GM12878 (cell line): Measurements from ENCODE around the gene CSN1S1. TPM values are rescaled to one million over a fixed set of nuclear protein-coding genes. Genes with fewer than 3 reads are reported as not detected.

Experiments
- ATAC-seq: fragments of 200-7000 bp; cut with Tn5 transposase; 3 replicates; pipeline ENCODE4 v1.9.1; 2020; ENCODE audit warnings: mild to moderate bottlenecking, moderate library complexity
- BruUV-seq: library from RNA; stranded (reverse); fragments of 400-500 nt; replicated peaks from 2 replicates; lab custom pipeline; 2021; lab: Mats Ljungman, UMichigan
- CTCF ChIA-PET: fragments of 300-600 bp; sonication (Branson Sonifier 250); formaldehyde crosslinking; extraction: SDS; loops from one replicate; lab custom pipeline; 2021; ENCODE audit warnings: inconsistent platforms; lab: Yijun Ruan, JAX
- POLR2A ChIA-PET: fragments of 350-600 bp; formaldehyde crosslinking; extraction: SDS; loops from one replicate; lab custom pipeline; 2021; ENCODE audit warnings: inconsistent platforms; lab: Charles Lee
- RAD21 ChIA-PET: fragments of 300-600 bp; sonication (Branson Sonifier 250); formaldehyde crosslinking; loops from one replicate; lab custom pipeline; 2023; ENCODE audit warnings: antibody characterized with exemption; ENCODE audit not compliant: unreplicated experiment; lab: Charles Lee
- SMC1A ChIA-PET: fragments of 300-600 bp; sonication (Branson Sonifier 250); formaldehyde crosslinking; loops from one replicate; lab custom pipeline; 2023; ENCODE audit not compliant: unreplicated experiment, uncharacterized antibody; lab: Charles Lee
- DNase-seq: peaks from one replicate; pipeline ENCODE4 v3.0.0-alpha.2; 2011; ENCODE audit warnings: low read depth, low spot score
- FAIRE-seq: peaks from 3 replicates; lab custom pipeline; 2011; peaks lifted over from hg19 to GRCh38; lab: Jason Lieb, UNC
- H2AFZ ChIP-seq: 2 replicates; pipeline ENCODE4 v1.6.0; 2011; ENCODE audit warnings: low read depth, low read length, control low read depth; ENCODE audit not compliant: control insufficient read depth
- H3K27ac ChIP-seq: 2 replicates; pipeline ENCODE4 v1.5.1; 2011; ENCODE audit warnings: control low read depth; ENCODE audit not compliant: control insufficient read depth, insufficient read depth
- H3K27me3 ChIP-seq, 2 experiments: replicated peaks in 1 of 2; 2 replicates each; pipeline versions ENCODE4 v1.6.0 to v1.6.1; 2011; ENCODE audit warnings: low read length in 1 of 2; ENCODE audit not compliant: control insufficient read depth in 2 of 2, insufficient read depth in 2 of 2
- H3K36me3 ChIP-seq, 2 experiments: 2 replicates each; pipeline ENCODE4 v1.5.1; 2011; ENCODE audit warnings: low read length in 1 of 2; ENCODE audit not compliant: control insufficient read depth in 2 of 2, insufficient read depth in 2 of 2
- H3K4me1 ChIP-seq: 2 replicates; pipeline ENCODE4 v1.6.1; 2011; ENCODE audit warnings: mild to moderate bottlenecking, low read length, moderate library complexity, mixed read lengths; ENCODE audit not compliant: control insufficient read depth, insufficient read depth
- H3K4me2 ChIP-seq: 2 replicates; pipeline ENCODE4 v1.6.0; 2011; ENCODE audit warnings: control low read depth; ENCODE audit not compliant: control insufficient read depth, insufficient read depth
- H3K4me3 ChIP-seq: fragments of 200-600 bp; sonication (generic); 2 replicates; pipeline ENCODE4 v1.5.1; 2016
- H3K79me2 ChIP-seq: 2 replicates; pipeline ENCODE4 v1.6.0; 2011; ENCODE audit warnings: low read length; ENCODE audit not compliant: control insufficient read depth, insufficient read depth
- H3K9ac ChIP-seq: 2 replicates; pipeline ENCODE4 v1.8.0; 2011; ENCODE audit warnings: low read length, control low read depth, mixed read lengths; ENCODE audit not compliant: control insufficient read depth, insufficient read depth
- H3K9me3 ChIP-seq: replicated peaks from 3 replicates; pipeline ENCODE4 v1.5.1; 2011; ENCODE audit warnings: mild to moderate bottlenecking, low read length; ENCODE audit not compliant: control insufficient read depth, insufficient read depth
- H4K20me1 ChIP-seq: 2 replicates; pipeline ENCODE4 v1.6.0; 2011; ENCODE audit not compliant: control insufficient read depth, insufficient read depth
- ATF3 ChIP-seq: IDR thresholded peaks from 2 replicates; pipeline ENCODE4 v1.6.1; 2011; ENCODE audit warnings: low read depth, mild to moderate bottlenecking, low read length, moderate library complexity, borderline replicate concordance; ENCODE audit errors: extremely low read depth
- ATF7 ChIP-seq: fragments of 450-650 bp; IDR thresholded peaks from 2 replicates; pipeline ENCODE4 v1.6.1; 2016; ENCODE audit warnings: low read depth, mild to moderate bottlenecking
- BCL11A ChIP-seq: IDR thresholded peaks from 2 replicates; pipeline ENCODE4 v1.6.1; 2011; ENCODE audit warnings: low read depth, low read length
- CHD1 ChIP-seq: IDR thresholded peaks from 2 replicates; pipeline ENCODE4 v1.6.1; 2012; ENCODE audit warnings: low read depth, low read length, improper control_type of control experiment
- CTCF ChIP-seq, 3 experiments: IDR thresholded peaks in 2 of 3; conservative IDR thresholded peaks in 1 of 3; 2 replicates each; pipeline ENCODE4 v1.5.1; 2011; ENCODE audit warnings: low read depth in 3 of 3, low read length in 3 of 3, mild to moderate bottlenecking in 3 of 3, control low read depth in 2 of 3, moderate library complexity in 2 of 3, inconsistent platforms in 1 of 3, mixed read lengths in 1 of 3; ENCODE audit not compliant: control insufficient read depth in 2 of 3, insufficient read depth in 1 of 3; ENCODE audit errors: extremely low read depth in 1 of 3
- EED ChIP-seq: sonication (generic); IDR thresholded peaks from 2 replicates; pipeline ENCODE4 v1.6.1; 2016; ENCODE audit warnings: antibody characterized with exemption, low read depth
- HDAC2 ChIP-seq: fragments of 200-600 bp; sonication (generic); IDR thresholded peaks from 2 replicates; pipeline ENCODE4 v1.6.1; 2017
- KLF5 ChIP-seq: fragments of 450-650 bp; IDR thresholded peaks from 2 replicates; pipeline ENCODE4 v1.6.1; 2014; ENCODE audit warnings: mild to moderate bottlenecking; ENCODE audit not compliant: partially characterized antibody
- NFYB ChIP-seq: IDR thresholded peaks from 2 replicates; pipeline ENCODE4 v1.6.1; 2011; ENCODE audit warnings: low read depth, mild to moderate bottlenecking, low read length, improper control_type of control experiment, moderate library complexity; ENCODE audit not compliant: insufficient read depth
- PML ChIP-seq: IDR thresholded peaks from 2 replicates; pipeline ENCODE4 v1.6.1; 2012; ENCODE audit warnings: low read length, inconsistent platforms
- RAD21 ChIP-seq: IDR thresholded peaks from 2 replicates; pipeline ENCODE4 v1.6.1; 2011; ENCODE audit warnings: mild to moderate bottlenecking, low read depth, low read length, moderate library complexity; ENCODE audit not compliant: insufficient read depth
- REST ChIP-seq: IDR thresholded peaks from 2 replicates; pipeline ENCODE4 v1.6.1; 2012; ENCODE audit warnings: mild to moderate bottlenecking, low read depth, low read length
- TCF7 ChIP-seq: IDR thresholded peaks from 2 replicates; pipeline ENCODE4 v1.6.1; 2014; ENCODE audit warnings: antibody characterized with exemption, borderline replicate concordance
- WRNIP1 ChIP-seq: IDR thresholded peaks from 2 replicates; pipeline ENCODE4 v1.6.1; 2011; ENCODE audit warnings: low read depth, low read length, improper control_type of control experiment, borderline replicate concordance
- YBX1 ChIP-seq: fragments of 450-650 bp; IDR thresholded peaks from 2 replicates; pipeline ENCODE4 v1.6.1; 2016; ENCODE audit warnings: antibody characterized with exemption
- ZNF274 ChIP-seq: IDR thresholded peaks from one replicate; pipeline ENCODE4 v1.8.0; 2011; ENCODE audit not compliant: insufficient read length, insufficient read depth
- ZNF687 ChIP-seq: fragments of 450-650 bp; IDR thresholded peaks from 2 replicates; pipeline ENCODE4 v1.6.1; 2017; ENCODE audit warnings: mild to moderate bottlenecking, moderate library complexity
- WGBS: methylation state at CpG from one replicate; pipeline ENCODE4 v1.1.6; 2016; ENCODE audit warnings: low lambda C conversion rate; ENCODE audit not compliant: insufficient replicate concordance, insufficient coverage; ENCODE audit errors: missing lambda C conversion rate; 5-methylcytosine and 5-hydroxymethylcytosine counted together
- in situ Hi-C: fragments of 300-500 bp; cut with MboI; formaldehyde crosslinking; loops from 9 replicates; pipeline ENCODE4 v1.14.3; 2018; ENCODE audit warnings: mixed read lengths
- intact Hi-C: fragments of 100-400 bp; cut with micrococcal nuclease; formaldehyde crosslinking; loops from one replicate; pipeline ENCODE4 v1.14.2; 2022; ENCODE audit not compliant: unreplicated experiment
- polyA plus RNA-seq, 11 experiments: library from polyadenylated mRNA; depleted of rRNA in 4 of 11; unstranded in 6 of 11; stranded (reverse) in 5 of 11; fragments of >200 nt; fragmentation: Nextera tagmentation in 4 of 11; fragmentation: Illumina TruSeq in 1 of 11; extraction: Ambion mirVana in 4 of 11; extraction: Trizol in 1 of 11; gene quantifications; 1 replicate in 1 of 11; 2 replicates in 10 of 11; pipeline versions ENCODE4 v1.2.1 to v1.2.3, GENCODE V29; 2011 to 2016; ENCODE audit warnings: inconsistent platforms in 2 of 11, missing spikeins in 2 of 11, low read depth in 1 of 11
- total RNA-seq, 4 experiments: library from RNA; depleted of rRNA in 3 of 4; stranded (reverse); fragments of >200 nt in 3 of 4; fragmentation: Illumina TruSeq in 1 of 4; extraction: Trizol in 1 of 4; gene quantifications; 2 replicates each; pipeline versions ENCODE4 v1.2.1 to v1.2.3, GENCODE V29; 2013 to 2021

The CSN1S1 gene
- total and polyA plus RNA-seq, 10 of the 15 experiments (the other 5 are each of a cell fraction or from before 2014, with no cell fraction given): not detected

- H3K79me2 ChIP-seq: no peaks in the 10 kb centered on the region
- H3K4me1 ChIP-seq: no peaks in the 10 kb centered on the region
- H3K4me2 ChIP-seq: no peak overlapping the region
- H2AFZ ChIP-seq: no peak overlapping the region
- H3K27me3 ChIP-seq: no peaks in the 10 kb centered on the region
- no peak for DNase-seq
- WGBS: 2% methylated on average over 2 of the region's 2 CpGs
- ChIA-PET RAD21 (no interaction called here), SMC1A (no interaction called here), CTCF (no interaction called here), POLR2A (no interaction called here)
- no peaks in the 10 kb centered on the region for H3K36me3 ChIP-seq
- H3K9ac ChIP-seq: no peak overlapping the region
- intact Hi-C loops (no loop called here), in situ Hi-C loops (no loop called here)
- no peak overlapping the region for H3K4me3 ChIP-seq
- peak; percentile 64 for ATAC-seq
- FAIRE-seq: no peak
- no peaks in the 10 kb centered on the region for H4K20me1 ChIP-seq
- H3K9me3 ChIP-seq: no peaks in the 10 kb centered on the region
- no peak overlapping the region for H3K27ac ChIP-seq
- BruUV-seq: no TSS peak
- no peak for TF ChIP-seq CTCF (IDR thresholded peaks at IDR 0.05 in 2 of 3, conservative IDR thresholded peaks at IDR 0.05 in 1 of 3; ENCODE audit: control insufficient read depth in 2 of 3, extremely low read depth in 1 of 3, insufficient read depth in 1 of 3, low read depth in 3 of 3, low read length in 3 of 3)
- TF ChIP-seq KLF5: no peak
- no peak for TF ChIP-seq ZNF274
- peak; percentile 13; the same call in 1 of the 2 replicates for TF ChIP-seq EED
- TF ChIP-seq WRNIP1: no peak
- no peak for TF ChIP-seq HDAC2
- TF ChIP-seq TCF7: no peak
- no peak for TF ChIP-seq REST
- TF ChIP-seq CHD1: no peak
- TF ChIP-seq ZNF687: no peak
- no peak for TF ChIP-seq RAD21
- no peak for TF ChIP-seq ATF3
- TF ChIP-seq ATF7: no peak
- no peak for TF ChIP-seq YBX1
- TF ChIP-seq NFYB: no peak
- TF ChIP-seq BCL11A: no peak
- no peak for TF ChIP-seq PML
Measured at GRCh38 chr4:69984030-69984443, 53.2 kb downstream of the CSN1S1 start.
